Activated naive CD8-positive, alpha-beta T cell treated with anti-CD3 and anti-CD28 coated beads, Interleukin-2, amount 50 U/mL, for 24 hours (primary cell): ENCODE measurements around the gene HACD1.

Source experiments
- ATAC-seq: fragments of 150-1000 bp; cut with Tn5 transposase; one replicate; pipeline ENCODE4 v1.10.0; 2021
- DNase-seq: peaks from one replicate; pipeline ENCODE4 v3.0.0; 2021
- H3K27ac Mint-ChIP-seq: one replicate; pipeline ENCODE4 v1.8.0; 2021; ENCODE audit warnings: mild to moderate bottlenecking, mixed read lengths
- H3K27me3 Mint-ChIP-seq: one replicate; pipeline ENCODE4 v1.8.0; 2021; ENCODE audit warnings: mixed read lengths
- H3K36me3 Mint-ChIP-seq: one replicate; pipeline ENCODE4 v1.8.0; 2021; ENCODE audit warnings: low read depth, mixed read lengths
- H3K4me1 Mint-ChIP-seq: one replicate; pipeline ENCODE4 v1.8.0; 2021; ENCODE audit warnings: mixed read lengths
- H3K4me3 Mint-ChIP-seq: one replicate; pipeline ENCODE4 v1.8.0; 2021; ENCODE audit warnings: mild to moderate bottlenecking, moderate library complexity, mixed read lengths
- H3K9me3 Mint-ChIP-seq: one replicate; pipeline ENCODE4 v1.8.0; 2021; ENCODE audit warnings: mixed read lengths

HACD1 gene

GRCh38 chr10:17617031-17617911, at the start of gene HACD1:
Gene HACD1, minus strand, starts transcription at chr10:17617374. Its CDS starts 35 bp downstream, at chr10:17617339.
- H3K4me3 Mint-ChIP-seq = peak within 1 kb of the TSS; percentile 82
- no peaks in the 10 kb centered on the region for H3K36me3 Mint-ChIP-seq
- H3K27ac Mint-ChIP-seq = peak within 1 kb of the TSS; percentile 56
- DNase-seq (peak; percentile 60), ATAC-seq (peak; percentile 84)
- no peaks in the 10 kb centered on the region for H3K9me3 Mint-ChIP-seq
- peaks cover 6% of the 10 kb centered on the region for H3K4me1 Mint-ChIP-seq
- peaks cover 27% of the 10 kb centered on the region for H3K27me3 Mint-ChIP-seq

GRCh38 chr10:17665747-17666146, 48.6 kb upstream of the HACD1 start:
- DNase-seq (no peak), ATAC-seq (no peak)
- Mint-ChIP-seq H3K36me3 (peaks cover 32% of the 10 kb centered on the region), H3K27me3 (no peaks in the 10 kb centered on the region), H3K4me1 (peaks cover 64% of the 10 kb centered on the region), H3K27ac (no peak overlapping the region), H3K9me3 (no peaks in the 10 kb centered on the region), H3K4me3 (no peak overlapping the region)

GRCh38 chr10:17663450-17663849, 46.3 kb upstream of the HACD1 start:
- DNase-seq = no peak
- peak overlapping the region; percentile 14 for H3K27ac Mint-ChIP-seq
- H3K36me3 Mint-ChIP-seq = peaks cover 31% of the 10 kb centered on the region
- H3K27me3 Mint-ChIP-seq = no peaks in the 10 kb centered on the region
- peaks cover 52% of the 10 kb centered on the region for H3K4me1 Mint-ChIP-seq
- H3K9me3 Mint-ChIP-seq = no peaks in the 10 kb centered on the region
- ATAC-seq = no peak
- H3K4me3 Mint-ChIP-seq = no peak overlapping the region

- H3K27ac Mint-ChIP-seq = no peak overlapping the region
- no peaks in the 10 kb centered on the region for H3K27me3 Mint-ChIP-seq
- peaks cover 34% of the 10 kb centered on the region for H3K36me3 Mint-ChIP-seq
- peaks cover under 1% of the 10 kb centered on the region for H3K9me3 Mint-ChIP-seq
- no peak for ATAC-seq
- peak overlapping the region; percentile 1 for H3K4me3 Mint-ChIP-seq
- no peak for DNase-seq
- peaks cover 51% of the 10 kb centered on the region for H3K4me1 Mint-ChIP-seq
Observed at GRCh38 chr10:17662193-17663138, 45.3 kb upstream of the HACD1 start.

GRCh38 chr10:17661510-17661909, 44.3 kb upstream of the HACD1 start:
- no peak for DNase-seq
- Mint-ChIP-seq H3K4me1 (peaks cover 58% of the 10 kb centered on the region), H3K4me3 (no peak overlapping the region), H3K9me3 (peaks cover 5% of the 10 kb centered on the region), H3K36me3 (peaks cover 32% of the 10 kb centered on the region), H3K27me3 (no peaks in the 10 kb centered on the region), H3K27ac (no peak overlapping the region)
- no peak for ATAC-seq

- no peaks in the 10 kb centered on the region for H3K27me3 Mint-ChIP-seq
- DNase-seq = no peak
- H3K9me3 Mint-ChIP-seq = peaks cover 5% of the 10 kb centered on the region
- ATAC-seq = no peak
- no peak overlapping the region for H3K4me3 Mint-ChIP-seq
- H3K27ac Mint-ChIP-seq = no peak overlapping the region
- peaks cover 36% of the 10 kb centered on the region for H3K36me3 Mint-ChIP-seq
- H3K4me1 Mint-ChIP-seq = peaks cover 62% of the 10 kb centered on the region
Observed at GRCh38 chr10:17660921-17661320, 43.7 kb upstream of the HACD1 start.

- no peak for ATAC-seq
- H3K36me3 Mint-ChIP-seq = peaks cover 46% of the 10 kb centered on the region
- peaks cover 75% of the 10 kb centered on the region for H3K4me1 Mint-ChIP-seq
- H3K27me3 Mint-ChIP-seq = no peaks in the 10 kb centered on the region
- no peak for DNase-seq
- H3K27ac Mint-ChIP-seq = no peak overlapping the region
- no peak overlapping the region for H3K4me3 Mint-ChIP-seq
- H3K9me3 Mint-ChIP-seq = peaks cover 12% of the 10 kb centered on the region
Observed at GRCh38 chr10:17659365-17659764, 42.2 kb upstream of the HACD1 start.

GRCh38 chr10:17657103-17657500, 39.9 kb upstream of the HACD1 start:
- Mint-ChIP-seq H3K27me3 (no peaks in the 10 kb centered on the region), H3K4me1 (peaks cover 77% of the 10 kb centered on the region), H3K9me3 (peaks cover 24% of the 10 kb centered on the region), H3K4me3 (no peak overlapping the region), H3K27ac (no peak overlapping the region), H3K36me3 (peaks cover 53% of the 10 kb centered on the region)
- ATAC-seq (no peak), DNase-seq (no peak)

GRCh38 chr10:17655567-17656146, 38.5 kb upstream of the HACD1 start:
- Mint-ChIP-seq H3K4me1 (peaks cover 77% of the 10 kb centered on the region), H3K27ac (peak overlapping the region; percentile 74), H3K9me3 (peaks cover 24% of the 10 kb centered on the region), H3K36me3 (peaks cover 52% of the 10 kb centered on the region), H3K27me3 (no peaks in the 10 kb centered on the region), H3K4me3 (peak overlapping the region; percentile 24)
- DNase-seq = no peak
- ATAC-seq = peak; percentile 83

- peaks cover 58% of the 10 kb centered on the region for H3K36me3 Mint-ChIP-seq
- H3K27ac Mint-ChIP-seq = peak overlapping the region; percentile 49
- ATAC-seq (no peak), DNase-seq (no peak)
- no peaks in the 10 kb centered on the region for H3K27me3 Mint-ChIP-seq
- H3K9me3 Mint-ChIP-seq = peaks cover 24% of the 10 kb centered on the region
- peaks cover 80% of the 10 kb centered on the region for H3K4me1 Mint-ChIP-seq
- no peak overlapping the region for H3K4me3 Mint-ChIP-seq
Observed at GRCh38 chr10:17655009-17655408, 37.8 kb upstream of the HACD1 start.

- H3K27ac Mint-ChIP-seq = no peak overlapping the region
- H3K4me1 Mint-ChIP-seq = peaks cover 92% of the 10 kb centered on the region
- H3K27me3 Mint-ChIP-seq = peaks cover 2% of the 10 kb centered on the region
- DNase-seq = no peak
- no peak for ATAC-seq
- H3K4me3 Mint-ChIP-seq = no peak overlapping the region
- H3K36me3 Mint-ChIP-seq = peaks cover 64% of the 10 kb centered on the region
- peaks cover 29% of the 10 kb centered on the region for H3K9me3 Mint-ChIP-seq
Observed at GRCh38 chr10:17652585-17652984, 35.4 kb upstream of the HACD1 start.

GRCh38 chr10:17651896-17652295, 34.7 kb upstream of the HACD1 start:
- Mint-ChIP-seq H3K36me3 (peaks cover 70% of the 10 kb centered on the region), H3K9me3 (peaks cover 24% of the 10 kb centered on the region), H3K27ac (no peak overlapping the region), H3K4me3 (no peak overlapping the region), H3K27me3 (peaks cover 2% of the 10 kb centered on the region), H3K4me1 (peaks cover 92% of the 10 kb centered on the region)
- ATAC-seq (no peak), DNase-seq (no peak)

GRCh38 chr10:17650416-17650815, 33.2 kb upstream of the HACD1 start:
- Mint-ChIP-seq H3K27me3 (peaks cover 2% of the 10 kb centered on the region), H3K4me1 (peaks cover 92% of the 10 kb centered on the region), H3K27ac (no peak overlapping the region), H3K9me3 (peaks cover 24% of the 10 kb centered on the region), H3K36me3 (peaks cover 66% of the 10 kb centered on the region), H3K4me3 (no peak overlapping the region)
- no peak for DNase-seq
- ATAC-seq = no peak

- H3K4me1 Mint-ChIP-seq = peaks cover 92% of the 10 kb centered on the region
- no peak overlapping the region for H3K4me3 Mint-ChIP-seq
- DNase-seq = no peak
- no peak for ATAC-seq
- H3K27ac Mint-ChIP-seq = peak overlapping the region; percentile 91
- peaks cover 21% of the 10 kb centered on the region for H3K9me3 Mint-ChIP-seq
- H3K27me3 Mint-ChIP-seq = peaks cover 2% of the 10 kb centered on the region
- H3K36me3 Mint-ChIP-seq = peaks cover 61% of the 10 kb centered on the region
Observed at GRCh38 chr10:17649836-17650235, 32.7 kb upstream of the HACD1 start.
